ENCODE measurements around the gene PRR15. TPM values are rescaled to one million over a fixed set of nuclear protein-coding genes. Genes with fewer than 3 reads are reported as not detected.
A peak's percentile ranks its signal among the peaks of the same experiment; 100 is the strongest.
"Not testable (repeated sequence)": the region's sequence is repeated elsewhere in the genome, so short reads cannot be mapped to it uniquely, and the experiment has no call there.

The PRR15 gene, protein sequence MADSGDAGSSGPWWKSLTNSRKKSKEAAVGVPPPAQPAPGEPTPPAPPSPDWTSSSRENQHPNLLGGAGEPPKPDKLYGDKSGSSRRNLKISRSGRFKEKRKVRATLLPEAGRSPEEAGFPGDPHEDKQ
- 10 to 100 TPM in 2 of 3 donors, under 1 TPM in 1; 0.64 to 13.2 (median 11.8) TPM for total RNA-seq

DNA sequence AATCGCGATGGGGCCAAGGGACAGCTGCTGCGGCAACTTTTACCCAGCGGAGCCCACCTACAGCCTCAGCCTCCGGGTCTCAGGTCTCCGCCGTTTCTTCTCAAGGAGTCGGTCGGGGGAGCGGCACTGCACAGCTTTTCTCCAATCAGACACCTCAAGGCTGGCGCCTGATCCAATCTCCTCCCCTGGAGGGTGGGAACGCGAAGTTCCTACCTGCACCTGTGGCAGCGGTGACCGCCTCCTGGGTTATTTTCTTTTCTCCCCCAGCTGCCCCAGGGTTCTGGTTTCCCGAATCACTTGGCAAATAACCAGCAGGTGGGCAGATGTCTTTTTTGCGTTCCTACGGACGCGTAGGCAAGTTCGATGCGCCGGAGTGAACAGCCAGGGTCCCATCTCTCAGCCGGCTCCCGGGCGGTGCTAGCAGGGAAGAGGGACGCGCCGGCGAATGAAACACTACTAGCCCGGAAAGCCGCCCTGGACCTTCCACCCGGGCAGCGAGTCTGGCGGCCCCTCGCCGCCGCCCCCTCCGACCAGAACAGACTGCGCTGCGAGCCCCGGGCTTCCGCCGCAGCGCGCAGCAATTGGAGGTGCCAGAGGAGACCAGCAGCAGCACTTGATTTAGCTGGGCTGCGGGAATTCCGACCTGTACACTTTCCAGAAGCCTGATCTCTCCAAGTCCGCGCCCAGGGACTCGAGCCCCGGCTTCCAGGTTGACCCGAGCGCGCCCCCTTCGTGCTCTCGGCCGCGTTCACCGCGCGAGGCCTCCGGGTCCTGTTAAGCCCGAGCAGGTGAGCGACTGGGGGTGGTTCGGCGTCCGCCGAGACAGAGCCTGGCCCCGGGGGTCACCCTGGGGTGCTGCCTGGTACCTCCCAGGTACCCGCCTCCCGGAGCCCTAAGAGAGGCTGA, at the start of gene PRR15:
Gene PRR15, plus strand, starts transcription at position 246 of the 906 bp plus-strand sequence. CDS start 2,495 bp downstream, outside the sequence.
- H3K27ac ChIP-seq, result peak within 1 kb of the TSS; percentile 19 to 85
- intact Hi-C loops (cut with DNase I; ENCODE audit: low total_unique reads), result no loop called here
- no peaks in the 10 kb centered on the region for H3K36me3 ChIP-seq
- DNase-seq (ENCODE audit: low spot score in 2 of 2), result peak; percentile 62 to 84
- peak within 1 kb of the TSS; percentile 56 to 84 (median 60) for H3K4me3 ChIP-seq
- no peaks in the 10 kb centered on the region for H3K9me3 ChIP-seq
- no peaks in the 10 kb centered on the region for H3K4me1 ChIP-seq
- H3K27me3 ChIP-seq, result no peaks in the 10 kb centered on the region
- TF ChIP-seq POLR2A (IDR thresholded peaks at IDR 0.05) (no peak), POLR2AphosphoS5 (IDR thresholded peaks at IDR 0.05) (no peak)
- TF ChIP-seq, protein P1, sequence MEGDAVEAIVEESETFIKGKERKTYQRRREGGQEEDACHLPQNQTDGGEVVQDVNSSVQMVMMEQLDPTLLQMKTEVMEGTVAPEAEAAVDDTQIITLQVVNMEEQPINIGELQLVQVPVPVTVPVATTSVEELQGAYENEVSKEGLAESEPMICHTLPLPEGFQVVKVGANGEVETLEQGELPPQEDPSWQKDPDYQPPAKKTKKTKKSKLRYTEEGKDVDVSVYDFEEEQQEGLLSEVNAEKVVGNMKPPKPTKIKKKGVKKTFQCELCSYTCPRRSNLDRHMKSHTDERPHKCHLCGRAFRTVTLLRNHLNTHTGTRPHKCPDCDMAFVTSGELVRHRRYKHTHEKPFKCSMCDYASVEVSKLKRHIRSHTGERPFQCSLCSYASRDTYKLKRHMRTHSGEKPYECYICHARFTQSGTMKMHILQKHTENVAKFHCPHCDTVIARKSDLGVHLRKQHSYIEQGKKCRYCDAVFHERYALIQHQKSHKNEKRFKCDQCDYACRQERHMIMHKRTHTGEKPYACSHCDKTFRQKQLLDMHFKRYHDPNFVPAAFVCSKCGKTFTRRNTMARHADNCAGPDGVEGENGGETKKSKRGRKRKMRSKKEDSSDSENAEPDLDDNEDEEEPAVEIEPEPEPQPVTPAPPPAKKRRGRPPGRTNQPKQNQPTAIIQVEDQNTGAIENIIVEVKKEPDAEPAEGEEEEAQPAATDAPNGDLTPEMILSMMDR (IDR thresholded peaks at IDR 0.05), result no peak

DNA sequence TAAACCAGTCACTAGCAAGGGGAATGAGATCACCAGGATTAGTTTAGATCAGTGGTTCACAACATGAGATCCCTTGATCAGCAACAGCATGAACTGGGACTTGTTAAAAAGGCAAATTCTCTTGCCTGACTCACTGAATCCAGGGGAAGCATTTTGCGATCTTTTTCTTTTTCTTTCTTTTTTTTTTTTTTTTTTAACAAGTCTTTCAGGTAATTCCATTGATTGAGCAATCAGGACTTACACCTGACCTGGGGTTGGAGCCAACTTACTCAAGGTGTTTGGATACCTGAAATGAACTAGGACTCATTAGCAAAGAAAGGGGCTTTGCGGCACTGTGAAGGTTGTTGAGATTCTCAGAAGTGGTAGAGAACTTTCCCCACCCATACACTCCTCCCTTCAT, 47.1 kb upstream of the PRR15 start:
- DNase-seq (ENCODE audit: low spot score in 2 of 2), result no peak
- H3K9me3 ChIP-seq, result no peaks in the 10 kb centered on the region
- TF ChIP-seq, protein P1 (IDR thresholded peaks at IDR 0.05), result no peak
- TF ChIP-seq POLR2AphosphoS5 (IDR thresholded peaks at IDR 0.05) (no peak), POLR2A (IDR thresholded peaks at IDR 0.05) (no peak)
- no peaks in the 10 kb centered on the region for H3K4me1 ChIP-seq
- no peaks in the 10 kb centered on the region for H3K27me3 ChIP-seq
- intact Hi-C loops (cut with DNase I; ENCODE audit: low total_unique reads), result no loop called here
- no peak overlapping the region for H3K27ac ChIP-seq
- no peak overlapping the region for H3K4me3 ChIP-seq
- H3K36me3 ChIP-seq, result no peaks in the 10 kb centered on the region

DNA sequence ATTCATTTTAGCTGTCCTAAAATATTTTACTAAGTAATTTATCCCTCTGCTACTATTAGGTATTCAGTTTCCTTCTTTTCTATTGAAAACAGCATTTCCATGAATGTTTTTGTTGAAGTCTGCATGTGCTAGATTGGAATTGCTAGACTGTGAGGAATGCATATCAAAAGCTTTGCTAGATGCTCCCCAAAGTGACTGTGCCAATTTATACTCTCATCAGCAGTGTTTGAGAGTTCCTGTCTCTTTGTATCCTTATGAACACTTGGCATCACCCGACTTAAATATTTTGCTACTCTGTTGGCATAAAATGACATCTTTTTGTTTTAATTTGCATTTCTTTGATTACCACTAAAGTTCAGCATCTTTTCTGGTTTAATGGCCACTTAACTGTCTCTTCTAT, 45.0 kb upstream of the PRR15 start:
- TF ChIP-seq POLR2AphosphoS5 (IDR thresholded peaks at IDR 0.05), result no peak
- no peak for TF ChIP-seq POLR2A (IDR thresholded peaks at IDR 0.05)
- TF ChIP-seq, protein P1 (IDR thresholded peaks at IDR 0.05), result no peak

DNA sequence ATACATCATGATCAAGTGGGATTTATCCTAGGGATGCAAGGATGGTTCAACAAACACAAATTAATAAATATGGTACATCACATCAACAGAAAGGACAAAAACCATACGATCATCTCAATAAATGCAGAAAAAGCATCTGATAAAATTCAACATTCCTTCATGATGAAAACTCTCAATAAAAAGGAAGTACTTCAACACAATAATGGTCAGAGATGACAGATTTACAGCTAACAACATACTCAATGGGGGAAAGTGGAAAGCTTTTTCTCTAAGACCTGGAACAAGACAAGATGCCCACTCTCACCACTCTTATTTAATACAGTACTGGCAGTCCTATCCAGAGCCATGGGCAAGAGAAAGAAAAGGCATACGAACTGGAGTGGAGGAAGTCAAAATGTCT, 39.9 kb upstream of the PRR15 start:
- H3K4me1 ChIP-seq, result no peaks in the 10 kb centered on the region
- no peak overlapping the region for H3K27ac ChIP-seq
- DNase-seq (ENCODE audit: low spot score in 2 of 2), result no peak
- intact Hi-C loops (cut with DNase I; ENCODE audit: low total_unique reads), result no loop called here
- H3K4me3 ChIP-seq, result no peak overlapping the region
- TF ChIP-seq, protein P1 (IDR thresholded peaks at IDR 0.05), result no peak
- TF ChIP-seq POLR2A (IDR thresholded peaks at IDR 0.05), result no peak
- TF ChIP-seq POLR2AphosphoS5 (IDR thresholded peaks at IDR 0.05), result no peak
- no peaks in the 10 kb centered on the region for H3K36me3 ChIP-seq
- no peaks in the 10 kb centered on the region for H3K27me3 ChIP-seq
- no peaks in the 10 kb centered on the region for H3K9me3 ChIP-seq

More for the DNA sequence above, 45.0 kb upstream of the PRR15 start:
- Histone ChIP-seq H3K27ac (no peak overlapping the region), H3K4me3 (no peak overlapping the region), H3K36me3 (no peaks in the 10 kb centered on the region), H3K9me3 (no peaks in the 10 kb centered on the region), H3K4me1 (no peaks in the 10 kb centered on the region), H3K27me3 (no peaks in the 10 kb centered on the region)
- DNase-seq (ENCODE audit: low spot score in 2 of 2), result no peak
- intact Hi-C loops (cut with DNase I; ENCODE audit: low total_unique reads), result no loop called here

DNA sequence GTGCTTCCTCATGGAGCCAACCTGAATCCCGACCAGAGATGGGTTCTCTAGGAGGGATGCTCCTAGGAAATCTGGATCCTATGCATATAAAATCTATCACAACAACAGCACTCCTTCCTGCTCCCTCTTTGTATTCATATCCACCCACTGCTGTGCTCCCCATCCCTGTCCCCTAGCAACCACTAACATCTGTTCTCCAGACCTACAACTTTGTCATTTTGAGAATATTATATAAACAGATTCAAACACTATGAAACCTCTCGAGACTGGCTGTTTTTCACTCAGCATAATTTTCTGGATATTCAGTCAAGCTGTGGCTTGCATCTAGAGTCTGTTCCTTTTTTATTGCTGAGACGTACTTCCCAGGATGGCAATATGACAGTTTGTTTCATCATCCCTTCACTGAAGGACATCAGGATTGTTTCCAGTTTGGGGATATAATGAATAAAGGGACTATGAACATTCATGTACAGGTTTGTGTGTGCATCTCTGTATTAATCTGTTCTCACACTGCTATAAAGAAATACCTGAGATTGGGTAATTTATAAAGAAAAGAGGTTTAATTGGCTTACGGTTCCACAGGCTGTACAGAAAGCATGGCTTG, 36.0 kb upstream of the PRR15 start:
- no peak overlapping the region for H3K4me3 ChIP-seq
- H3K4me1 ChIP-seq, result no peaks in the 10 kb centered on the region
- no peaks in the 10 kb centered on the region for H3K9me3 ChIP-seq
- H3K36me3 ChIP-seq, result no peaks in the 10 kb centered on the region
- no peak overlapping the region for H3K27ac ChIP-seq
- DNase-seq (ENCODE audit: low spot score in 2 of 2), result no peak
- H3K27me3 ChIP-seq, result no peaks in the 10 kb centered on the region
- TF ChIP-seq POLR2A (IDR thresholded peaks at IDR 0.05), result no peak
- no peak for TF ChIP-seq POLR2AphosphoS5 (IDR thresholded peaks at IDR 0.05)
- TF ChIP-seq, protein P1 (IDR thresholded peaks at IDR 0.05), result no peak
- intact Hi-C loops (cut with DNase I; ENCODE audit: low total_unique reads), result no loop called here

DNA sequence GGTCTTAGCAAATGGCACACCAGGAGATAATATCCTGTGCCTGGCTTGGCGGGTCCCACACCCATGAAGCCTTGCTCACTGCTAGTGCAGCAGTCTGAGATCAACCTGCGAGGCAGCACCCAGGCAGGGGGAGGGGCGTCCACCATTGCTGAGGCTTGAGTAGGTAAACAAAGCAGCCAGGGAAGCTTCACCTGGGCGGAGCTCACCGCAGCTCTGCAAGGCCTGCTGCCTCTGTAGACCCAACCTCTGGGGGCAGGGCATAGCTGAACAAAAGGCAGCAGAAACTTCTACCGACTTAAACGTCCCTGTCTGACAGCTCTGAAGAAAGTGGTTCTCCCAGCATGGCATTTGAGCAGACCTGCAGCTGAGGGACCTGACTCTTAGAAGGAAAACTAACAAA, 35.1 kb upstream of the PRR15 start:
- H3K36me3 ChIP-seq; H3K27ac ChIP-seq; H3K9me3 ChIP-seq; H3K4me1 ChIP-seq; H3K4me3 ChIP-seq; H3K27me3 ChIP-seq; intact Hi-C loops (cut with DNase I; ENCODE audit: low total_unique reads): not testable (repeated sequence)
- peak in 1 of 2 donors; percentile 66 for DNase-seq (ENCODE audit: low spot score in 2 of 2)

All from breast epithelium (tissue), 4 donors.